ENCODE results near the gene AMFR.

DNA sequence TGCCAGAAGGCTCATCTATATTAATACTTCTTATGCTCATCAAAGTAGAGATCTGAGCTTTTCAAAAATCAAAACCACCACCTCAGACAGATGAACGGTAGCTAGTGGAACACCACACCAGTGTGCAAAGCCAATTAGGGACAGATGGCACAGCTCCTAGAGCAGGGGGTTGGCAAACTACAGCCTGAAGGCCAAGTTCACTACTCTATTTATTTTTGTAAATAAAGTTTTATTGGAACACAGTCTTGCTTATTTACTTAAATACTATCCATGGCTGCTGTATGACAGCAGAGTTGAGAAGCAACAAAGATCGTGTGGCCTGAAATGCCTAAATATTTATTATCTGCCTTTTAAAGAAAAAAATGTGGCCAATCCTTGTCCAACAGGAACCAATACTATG lies 56.8 kb downstream of the AMFR start:
- TF ChIP-seq, protein P1, sequence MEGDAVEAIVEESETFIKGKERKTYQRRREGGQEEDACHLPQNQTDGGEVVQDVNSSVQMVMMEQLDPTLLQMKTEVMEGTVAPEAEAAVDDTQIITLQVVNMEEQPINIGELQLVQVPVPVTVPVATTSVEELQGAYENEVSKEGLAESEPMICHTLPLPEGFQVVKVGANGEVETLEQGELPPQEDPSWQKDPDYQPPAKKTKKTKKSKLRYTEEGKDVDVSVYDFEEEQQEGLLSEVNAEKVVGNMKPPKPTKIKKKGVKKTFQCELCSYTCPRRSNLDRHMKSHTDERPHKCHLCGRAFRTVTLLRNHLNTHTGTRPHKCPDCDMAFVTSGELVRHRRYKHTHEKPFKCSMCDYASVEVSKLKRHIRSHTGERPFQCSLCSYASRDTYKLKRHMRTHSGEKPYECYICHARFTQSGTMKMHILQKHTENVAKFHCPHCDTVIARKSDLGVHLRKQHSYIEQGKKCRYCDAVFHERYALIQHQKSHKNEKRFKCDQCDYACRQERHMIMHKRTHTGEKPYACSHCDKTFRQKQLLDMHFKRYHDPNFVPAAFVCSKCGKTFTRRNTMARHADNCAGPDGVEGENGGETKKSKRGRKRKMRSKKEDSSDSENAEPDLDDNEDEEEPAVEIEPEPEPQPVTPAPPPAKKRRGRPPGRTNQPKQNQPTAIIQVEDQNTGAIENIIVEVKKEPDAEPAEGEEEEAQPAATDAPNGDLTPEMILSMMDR (conservative IDR thresholded peaks at IDR 0.05): no peak
- TF ChIP-seq EZH2 (IDR thresholded peaks at IDR 0.05; ENCODE audit: low read depth): no peak
